Neutrophil (primary cell): ENCODE data around the gene HDHD2.
"Not testable (repeated sequence)": the region's sequence is repeated elsewhere in the genome, so short reads cannot be mapped to it uniquely, and the experiment has no call there.

Source experiments
- H3K27ac ChIP-seq: fragments of 200-600 bp; sonication (generic); 2 replicates; pipeline ENCODE4 v1.5.1; 2016; ENCODE audit warnings: mild to moderate bottlenecking, moderate library complexity
- H3K27me3 ChIP-seq: fragments of 200-600 bp; sonication (generic); 2 replicates; pipeline ENCODE4 v1.6.0; 2016; ENCODE audit warnings: mild to moderate bottlenecking
- H3K36me3 ChIP-seq: fragments of 200-600 bp; sonication (generic); 2 replicates; pipeline ENCODE4 v1.5.1; 2017
- H3K4me1 ChIP-seq, 2 experiments: fragments of 200-600 bp in 1 of 2; sonication (generic) in 1 of 2; 1 replicate in 1 of 2; 2 replicates in 1 of 2; pipeline versions ENCODE4 v1.5.1 to v1.6.1; 2013 to 2016; ENCODE audit warnings: low read depth in 1 of 2, low read length in 1 of 2, mild to moderate bottlenecking in 1 of 2, moderate library complexity in 1 of 2; ENCODE audit not compliant: control insufficient read depth in 1 of 2, insufficient read depth in 1 of 2
- H3K4me3 ChIP-seq, 2 experiments: fragments of 200-600 bp in 1 of 2; sonication (generic) in 1 of 2; 1 replicate in 1 of 2; 2 replicates in 1 of 2; pipeline ENCODE4 v1.5.1; 2013 to 2016; ENCODE audit warnings: low read depth in 1 of 2, low read length in 1 of 2, mild to moderate bottlenecking in 1 of 2, moderate library complexity in 1 of 2
- H3K9me3 ChIP-seq: fragments of 200-600 bp; sonication (generic); 2 replicates; pipeline ENCODE4 v1.5.1; 2016
- CTCF ChIP-seq: fragments of 200-600 bp; sonication (generic); IDR thresholded peaks from 2 replicates; pipeline ENCODE4 v1.5.1; 2016; ENCODE audit warnings: antibody characterized with exemption

HDHD2 gene

DNA sequence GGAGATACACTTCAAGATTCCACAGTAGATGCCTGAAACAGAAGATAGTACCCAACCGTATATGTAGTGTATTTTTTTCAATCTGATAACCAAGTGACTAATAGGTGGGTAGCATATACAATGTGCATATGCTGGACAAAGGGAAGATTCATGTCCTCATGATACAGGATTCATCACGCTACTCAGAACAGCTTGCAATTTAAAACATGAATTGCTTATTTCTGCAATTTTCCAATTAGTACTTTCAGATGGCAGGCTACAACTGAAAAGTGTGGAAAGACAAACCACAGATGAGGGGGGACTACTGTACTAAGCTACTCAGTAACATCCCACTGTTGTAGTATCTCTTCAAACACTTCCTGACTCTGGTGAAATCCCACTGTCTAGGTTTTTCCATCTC is 22.2 kb upstream of the HDHD2 start:
- TF ChIP-seq CTCF: no peak
- no peaks in the 10 kb centered on the region for H3K9me3 ChIP-seq
- peaks cover 13% of the 10 kb centered on the region for H3K27me3 ChIP-seq
- H3K36me3 ChIP-seq: no peaks in the 10 kb centered on the region
- peaks cover 9 to 11% of the 10 kb centered on the region in 2 experiments for H3K4me1 ChIP-seq
- no peak overlapping the region for H3K4me3 ChIP-seq
- no peak overlapping the region for H3K27ac ChIP-seq

GRCh38 chr18:47168913-47169312 is 18.6 kb upstream of the HDHD2 start:
- H3K4me1 ChIP-seq: no peaks in the 10 kb centered on the region
- H3K4me3 ChIP-seq: no peak overlapping the region
- no peak overlapping the region for H3K27ac ChIP-seq
- no peaks in the 10 kb centered on the region for H3K27me3 ChIP-seq
- TF ChIP-seq CTCF: no peak
- no peaks in the 10 kb centered on the region for H3K9me3 ChIP-seq
- H3K36me3 ChIP-seq: no peaks in the 10 kb centered on the region

- TF ChIP-seq CTCF: no peak
- Histone ChIP-seq H3K4me3 (no peak overlapping the region), H3K27ac (no peak overlapping the region), H3K9me3 (no peaks in the 10 kb centered on the region), H3K27me3 (no peaks in the 10 kb centered on the region), H3K36me3 (no peaks in the 10 kb centered on the region), H3K4me1 (no peaks in the 10 kb centered on the region)
These were observed 18.2 kb upstream of the HDHD2 start for GRCh38 chr18:47168509-47168908.

DNA sequence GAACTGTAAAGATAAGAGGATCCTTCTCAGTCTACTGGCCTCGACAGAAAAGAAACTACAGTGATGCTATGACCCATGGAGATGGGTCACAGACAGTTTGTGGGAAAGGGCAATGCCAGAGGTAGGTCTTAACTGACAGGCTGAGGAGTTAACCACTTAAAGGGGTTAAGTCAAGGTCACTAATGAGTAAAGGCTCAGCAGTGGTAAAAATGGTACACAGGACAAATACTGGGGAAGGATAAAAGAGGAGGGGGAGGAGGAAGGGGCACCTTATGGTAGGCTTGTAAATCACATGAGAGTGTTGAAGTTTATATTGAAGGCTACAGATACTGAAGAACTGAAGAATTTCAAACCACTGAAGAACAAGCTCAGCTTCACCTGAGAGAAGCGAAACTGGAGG is 16.0 kb upstream of the HDHD2 start:
- TF ChIP-seq CTCF: no peak
- Histone ChIP-seq H3K27me3 (no peaks in the 10 kb centered on the region), H3K4me3 (no peak overlapping the region), H3K4me1 (no peaks in the 10 kb centered on the region), H3K36me3 (no peaks in the 10 kb centered on the region), H3K27ac (no peak overlapping the region), H3K9me3 (no peaks in the 10 kb centered on the region)

DNA sequence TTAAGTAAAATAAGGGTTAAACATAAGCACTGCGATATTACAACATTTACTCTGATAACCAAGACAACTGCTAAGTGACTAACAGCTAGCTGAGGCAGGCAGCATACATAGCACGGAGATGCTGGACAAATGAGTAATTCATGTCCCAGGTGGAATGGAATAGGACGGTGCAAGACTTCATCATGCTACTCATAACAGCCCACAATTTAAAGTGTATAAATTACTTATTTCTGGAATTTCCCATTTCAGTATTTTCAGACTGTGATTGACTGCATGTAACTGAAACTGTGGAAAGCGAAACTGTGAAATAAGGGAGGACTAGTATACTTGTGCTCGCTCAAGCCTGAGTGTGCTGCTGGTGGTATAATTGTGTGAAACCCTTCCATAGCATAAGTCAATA is 12.9 kb upstream of the HDHD2 start:
- no peaks in the 10 kb centered on the region for H3K4me1 ChIP-seq
- no peaks in the 10 kb centered on the region for H3K27me3 ChIP-seq
- no peaks in the 10 kb centered on the region for H3K36me3 ChIP-seq
- no peak for TF ChIP-seq CTCF
- no peak overlapping the region for H3K27ac ChIP-seq
- H3K4me3 ChIP-seq: no peak overlapping the region
- H3K9me3 ChIP-seq: no peaks in the 10 kb centered on the region

GRCh38 chr18:47160256-47160655 is 10.0 kb upstream of the HDHD2 start:
- Histone ChIP-seq H3K36me3 (no peaks in the 10 kb centered on the region), H3K4me3 (no peak overlapping the region), H3K4me1 (no peaks in the 10 kb centered on the region), H3K27me3 (no peaks in the 10 kb centered on the region), H3K9me3 (no peaks in the 10 kb centered on the region), H3K27ac (no peak overlapping the region)
- no peak for TF ChIP-seq CTCF

DNA sequence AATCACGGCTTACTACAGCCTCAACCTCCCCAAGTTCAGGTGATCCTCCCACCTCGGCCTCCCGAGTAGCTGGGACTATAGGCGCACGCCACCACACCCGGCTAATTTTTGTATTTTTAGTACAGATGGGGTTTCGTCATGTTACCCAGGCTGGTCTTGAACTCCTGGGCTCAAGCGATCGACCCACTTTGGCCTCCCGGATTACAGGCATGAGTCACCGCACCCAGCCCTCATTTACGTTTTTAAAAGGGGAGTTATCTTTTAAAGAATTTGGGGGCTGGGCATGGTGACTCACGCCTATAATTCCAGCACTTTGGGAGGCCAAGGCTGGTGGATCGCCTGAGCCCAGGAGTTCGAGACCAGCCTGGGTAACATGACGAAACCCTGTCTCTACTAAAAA is 8.1 kb upstream of the HDHD2 start:
- not testable (repeated sequence) for H3K27me3 ChIP-seq, H3K9me3 ChIP-seq, H3K4me3 ChIP-seq, H3K27ac ChIP-seq, H3K36me3 ChIP-seq, H3K4me1 ChIP-seq
